SU-DHL-6 (cell line): Measurements from ENCODE around the gene HDAC10.

Experiments used
- EZH2phosphoT487 ChIP-seq: fragments of 200-600 bp; sonication (generic), shearing (Covaris generic); conservative IDR thresholded peaks from 2 replicates; pipeline ENCODE4 v1.6.1; 2018; ENCODE audit warnings: mild to moderate bottlenecking, antibody characterized with exemption, low read length, moderate library complexity, mixed read lengths
- TF ChIP-seq, protein P1 (sequence below): fragments of 200-600 bp; sonication (generic); IDR thresholded peaks from one replicate; pipeline ENCODE4 v1.5.1; 2017; ENCODE audit warnings: antibody characterized with exemption, mild to moderate bottlenecking, low read length, moderate library complexity; ENCODE audit not compliant: insufficient read depth, poor library complexity, severe bottlenecking

DNA sequence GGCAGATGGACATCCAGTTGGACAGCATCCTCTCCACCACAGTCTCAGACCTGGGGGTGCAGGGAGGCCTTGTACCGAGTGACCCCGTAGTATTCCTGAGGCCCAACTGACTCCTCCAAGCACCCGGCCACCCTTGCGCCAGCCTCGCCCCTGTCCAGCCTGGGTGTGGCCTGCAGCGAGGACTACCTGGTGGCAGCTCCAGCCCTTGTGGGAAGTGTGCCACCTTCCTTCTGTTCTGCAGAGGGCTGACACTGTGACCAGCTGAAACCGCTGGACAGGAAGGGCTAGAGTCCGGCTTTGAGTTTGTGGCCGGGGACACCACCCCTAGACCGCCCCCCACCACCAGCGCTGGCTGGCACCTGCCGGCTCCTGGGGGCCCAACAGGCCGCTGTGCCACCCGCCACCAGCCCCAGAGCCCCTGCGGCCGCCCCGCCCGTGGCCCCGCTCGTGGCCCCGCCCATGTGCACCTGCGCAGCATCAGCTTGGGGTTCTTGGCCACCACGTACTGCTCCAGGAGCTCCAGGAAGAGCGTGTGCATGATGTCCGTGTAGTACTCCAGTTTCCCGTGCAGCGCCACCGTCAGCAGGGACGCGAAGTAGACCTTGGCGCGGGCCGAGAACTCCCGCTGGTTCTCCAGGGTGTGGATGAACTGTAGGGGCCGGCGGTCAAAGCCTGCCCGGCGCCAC lies 29.1 kb upstream of the HDAC10 start:
- TF ChIP-seq, protein P1, sequence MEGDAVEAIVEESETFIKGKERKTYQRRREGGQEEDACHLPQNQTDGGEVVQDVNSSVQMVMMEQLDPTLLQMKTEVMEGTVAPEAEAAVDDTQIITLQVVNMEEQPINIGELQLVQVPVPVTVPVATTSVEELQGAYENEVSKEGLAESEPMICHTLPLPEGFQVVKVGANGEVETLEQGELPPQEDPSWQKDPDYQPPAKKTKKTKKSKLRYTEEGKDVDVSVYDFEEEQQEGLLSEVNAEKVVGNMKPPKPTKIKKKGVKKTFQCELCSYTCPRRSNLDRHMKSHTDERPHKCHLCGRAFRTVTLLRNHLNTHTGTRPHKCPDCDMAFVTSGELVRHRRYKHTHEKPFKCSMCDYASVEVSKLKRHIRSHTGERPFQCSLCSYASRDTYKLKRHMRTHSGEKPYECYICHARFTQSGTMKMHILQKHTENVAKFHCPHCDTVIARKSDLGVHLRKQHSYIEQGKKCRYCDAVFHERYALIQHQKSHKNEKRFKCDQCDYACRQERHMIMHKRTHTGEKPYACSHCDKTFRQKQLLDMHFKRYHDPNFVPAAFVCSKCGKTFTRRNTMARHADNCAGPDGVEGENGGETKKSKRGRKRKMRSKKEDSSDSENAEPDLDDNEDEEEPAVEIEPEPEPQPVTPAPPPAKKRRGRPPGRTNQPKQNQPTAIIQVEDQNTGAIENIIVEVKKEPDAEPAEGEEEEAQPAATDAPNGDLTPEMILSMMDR, result no peak
- no peak for TF ChIP-seq EZH2phosphoT487
